Activated gamma-delta T cell treated with anti-CD3 and anti-CD28 coated beads, Interleukin-2, amount 50 U/mL, for 16 hours (primary cell): ENCODE measurements around the gene EHBP1.

ENCODE experiments used
- DNase-seq: peaks from one replicate; pipeline ENCODE4 v3.0.0-alpha.2; 2020; ENCODE audit warnings: low read depth

The EHBP1 gene

DNA sequence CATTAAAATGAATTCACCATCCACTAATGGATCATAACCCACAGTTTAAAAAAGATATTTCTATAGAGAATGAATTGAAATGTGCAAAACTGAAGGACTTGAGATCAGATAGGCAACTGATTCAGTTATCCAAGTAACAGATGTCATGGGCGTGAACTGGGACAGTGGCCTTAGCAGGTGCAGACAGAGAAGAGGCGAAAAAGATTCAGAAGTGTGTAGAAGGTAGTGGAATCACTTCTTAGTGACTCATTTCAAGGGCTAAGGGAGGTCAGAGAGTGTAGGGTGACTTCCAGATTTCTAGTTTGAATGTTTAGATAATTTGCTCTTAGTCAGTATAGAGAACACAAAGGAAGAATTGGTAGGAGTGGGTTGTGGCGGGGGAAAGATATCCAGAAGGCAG lies 79.7 kb downstream of the EHBP1 start:
- DNase-seq, result no peak

DNA sequence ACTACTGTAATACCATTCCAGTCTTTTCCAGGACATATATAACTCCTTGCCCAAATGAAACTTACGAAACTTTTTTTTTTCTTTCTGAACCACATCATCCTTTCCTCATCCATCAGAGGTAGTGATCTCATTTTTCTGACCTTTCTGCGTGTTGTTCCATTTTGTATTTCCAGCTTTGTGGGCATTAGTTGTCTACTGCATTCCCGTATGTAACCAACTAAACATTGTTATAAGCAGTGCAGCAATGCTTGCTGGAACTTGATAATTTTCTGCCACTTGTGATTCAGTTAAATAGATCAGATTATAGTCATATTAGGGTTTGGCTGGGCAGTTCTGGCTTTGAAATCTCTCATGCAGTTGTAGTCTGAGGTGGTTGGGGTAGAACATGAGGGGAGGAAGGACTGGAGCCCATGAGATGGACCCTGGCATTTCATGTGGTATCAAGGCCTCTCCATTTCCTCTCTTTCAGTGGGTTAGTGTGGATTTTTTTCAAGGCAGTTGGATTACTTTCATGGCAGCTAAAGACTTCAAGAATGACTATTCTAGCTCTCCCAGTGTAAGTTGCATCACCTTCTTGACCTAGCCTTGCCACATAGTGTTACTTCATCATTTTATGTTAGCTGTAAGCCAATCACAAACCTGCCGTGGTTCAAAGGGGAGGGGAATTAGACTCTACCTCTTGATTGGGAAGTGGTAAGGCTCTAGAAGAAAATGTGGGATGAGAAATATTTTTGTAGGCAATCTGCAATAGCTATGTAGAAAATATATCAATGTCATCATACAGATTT lies 80.5 kb downstream of the EHBP1 start:
- no peak for DNase-seq

DNA sequence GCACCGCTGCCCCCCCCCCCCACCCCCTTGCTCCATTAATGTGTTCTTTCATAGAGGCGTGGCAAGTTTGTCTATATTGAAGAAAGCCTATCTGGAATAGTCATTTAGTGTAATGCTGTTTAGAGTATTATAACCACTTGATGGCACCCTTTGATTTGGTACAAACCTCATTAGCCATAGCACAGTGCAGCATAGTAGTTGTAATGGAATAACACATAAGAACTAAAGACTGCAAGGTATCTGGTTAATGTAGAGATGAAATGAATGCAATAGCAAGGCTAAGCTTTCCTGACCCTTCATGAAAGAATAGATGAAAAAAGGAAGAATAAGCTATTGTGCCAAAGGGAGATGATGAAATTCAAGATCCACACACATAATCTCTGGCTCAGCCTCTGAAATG lies 81.9 kb downstream of the EHBP1 start:
- no peak for DNase-seq

GRCh38 chr2:62789518-62789917 lies 84.0 kb downstream of the EHBP1 start:
- no peak for DNase-seq

- DNase-seq, result no peak
Measured at GRCh38 chr2:62789918-62790317, 84.4 kb downstream of the EHBP1 start.

GRCh38 chr2:62792408-62792807 lies 86.9 kb downstream of the EHBP1 start:
- DNase-seq, result no peak

GRCh38 chr2:62793213-62793612 lies 87.7 kb downstream of the EHBP1 start:
- no peak for DNase-seq

DNA sequence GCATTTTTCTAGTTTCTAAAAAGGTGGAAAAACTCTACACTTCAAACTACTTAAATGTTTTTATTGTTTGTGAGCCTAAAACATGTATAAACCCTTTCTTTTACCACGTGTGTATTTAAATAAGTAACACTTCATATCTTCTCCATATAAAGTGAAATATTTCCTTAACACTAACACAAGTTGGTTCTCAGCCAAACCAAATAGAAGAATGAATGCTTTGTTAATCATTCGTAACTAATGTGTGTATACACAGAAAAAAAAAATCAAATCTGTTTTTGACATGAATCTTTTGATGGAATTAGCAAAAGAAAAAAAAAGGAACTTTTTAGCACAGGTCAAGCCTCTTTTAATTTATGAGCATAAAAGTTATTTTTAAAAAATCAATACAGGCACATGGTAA lies 89.3 kb downstream of the EHBP1 start:
- DNase-seq, result no peak

GRCh38 chr2:62795341-62795740 lies 89.8 kb downstream of the EHBP1 start:
- no peak for DNase-seq

- no peak for DNase-seq
Measured at GRCh38 chr2:62797107-62797506, 91.6 kb downstream of the EHBP1 start.

GRCh38 chr2:62800618-62801017 lies 95.1 kb downstream of the EHBP1 start:
- DNase-seq, result no peak

DNA sequence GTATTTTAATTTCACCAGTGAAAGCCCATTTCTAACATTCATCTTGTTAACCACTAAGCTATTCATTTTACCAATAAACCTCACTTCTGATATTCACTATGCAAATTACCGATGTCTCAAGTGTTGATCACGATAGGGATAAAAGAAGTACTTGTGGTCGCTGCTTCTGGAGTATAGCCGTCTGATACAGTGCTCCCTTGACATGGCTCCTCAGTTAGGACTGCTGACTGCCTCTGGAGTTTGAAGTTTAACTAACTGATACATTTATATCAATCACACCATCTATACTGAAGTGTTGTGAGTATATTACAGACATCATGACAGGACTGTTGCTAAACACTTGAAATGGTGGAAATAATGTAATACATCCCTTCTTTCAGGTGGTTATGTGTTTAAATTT lies 95.6 kb downstream of the EHBP1 start:
- DNase-seq, result no peak

DNA sequence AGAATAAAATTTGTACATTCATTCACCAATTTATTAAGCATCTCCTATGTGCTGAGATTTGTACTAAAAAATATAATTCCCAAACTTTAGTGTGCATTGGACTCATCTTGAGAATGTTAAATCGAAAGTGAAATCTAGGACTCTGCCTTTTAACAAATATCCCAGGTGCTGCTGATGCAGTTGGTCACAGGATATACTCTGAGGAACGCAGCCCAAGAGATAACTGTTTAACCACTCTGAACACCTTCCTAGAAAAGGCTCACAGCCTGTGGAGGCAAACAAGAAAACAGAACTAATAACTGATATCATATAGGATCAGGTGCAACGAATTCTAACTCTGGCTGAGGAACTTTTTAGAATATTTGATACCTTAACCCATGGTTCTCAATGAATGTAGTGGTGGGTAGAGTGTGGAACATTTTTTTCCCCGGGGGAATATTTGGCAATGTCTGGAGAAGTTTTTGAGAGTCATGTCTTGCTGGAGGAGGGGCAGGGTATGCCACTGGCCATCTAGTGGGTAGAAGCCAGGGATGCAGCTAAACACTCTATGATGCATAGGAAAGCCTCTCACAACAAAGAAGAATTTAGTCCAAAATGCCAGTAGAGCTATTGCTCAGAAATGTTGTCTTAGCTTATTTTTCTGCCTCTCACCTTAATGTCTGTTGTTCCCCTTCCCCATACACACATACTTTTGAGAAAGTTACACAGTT lies 96.5 kb downstream of the EHBP1 start:
- no peak for DNase-seq

DNA sequence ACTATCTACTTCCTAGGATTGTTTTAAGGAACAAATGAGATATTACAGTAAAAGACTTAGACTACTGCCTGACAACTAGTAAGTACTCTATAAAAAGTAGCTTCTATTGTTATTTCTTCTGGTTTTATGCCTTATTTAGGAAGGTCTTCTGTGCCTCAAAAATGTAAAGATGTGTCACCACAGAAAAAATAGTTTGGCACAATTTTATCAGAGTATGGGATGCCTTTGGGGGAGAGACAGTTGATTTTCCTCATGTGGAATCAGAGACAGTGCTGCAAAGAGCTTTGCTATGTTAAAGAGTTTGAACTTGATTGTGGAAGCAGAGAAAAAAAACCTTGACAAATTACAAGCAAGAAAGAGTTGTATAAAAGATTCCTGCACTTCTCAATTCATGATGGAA lies 98.4 kb downstream of the EHBP1 start:
- DNase-seq, result no peak

DNA sequence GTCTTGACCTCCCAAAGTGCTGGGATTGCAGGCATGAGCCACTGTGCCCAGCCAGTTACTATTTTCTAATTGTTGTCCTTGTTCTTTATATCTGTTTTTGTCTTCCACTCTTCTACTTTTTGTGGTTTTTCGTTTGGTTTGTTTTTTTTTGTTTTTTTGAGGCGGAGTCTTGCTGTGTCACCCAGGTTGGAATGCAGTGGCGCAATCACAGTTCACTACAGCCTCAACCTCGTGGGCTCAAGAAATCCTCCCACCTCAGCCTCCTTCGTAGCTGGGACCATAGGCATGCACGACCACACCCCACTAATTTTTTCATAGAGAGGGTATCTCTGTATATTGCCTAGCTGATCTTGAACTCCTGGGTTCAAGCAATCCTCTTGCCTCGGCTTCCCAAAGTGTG lies 100.7 kb downstream of the EHBP1 start:
- DNase-seq, result no peak

DNA sequence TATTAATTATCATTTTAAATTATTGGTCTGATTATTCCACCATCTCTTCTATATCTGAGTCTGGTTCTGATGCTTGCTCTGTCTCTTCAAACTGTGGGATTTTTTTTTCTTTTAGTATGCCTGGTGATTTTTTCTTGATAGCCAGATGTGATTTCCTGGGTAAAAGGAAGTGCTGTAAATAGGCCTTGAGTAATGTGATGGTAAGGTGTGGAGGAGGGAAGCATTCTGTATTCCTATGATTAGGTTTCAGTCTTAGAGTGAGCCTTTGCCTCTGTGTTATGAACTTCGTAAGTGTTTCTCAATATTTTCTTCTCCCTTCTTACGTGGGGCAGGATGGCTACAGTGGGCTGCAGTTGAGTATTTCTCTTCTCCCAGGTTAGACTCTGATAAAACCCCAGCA lies 103.0 kb downstream of the EHBP1 start:
- DNase-seq, result no peak

- DNase-seq, result no peak
Measured at GRCh38 chr2:62811086-62811485, 105.6 kb downstream of the EHBP1 start.

- DNase-seq, result no peak
Measured at GRCh38 chr2:62811972-62812371, 106.5 kb downstream of the EHBP1 start.

- no peak for DNase-seq
Measured at GRCh38 chr2:62812921-62813825, 107.7 kb downstream of the EHBP1 start.

DNA sequence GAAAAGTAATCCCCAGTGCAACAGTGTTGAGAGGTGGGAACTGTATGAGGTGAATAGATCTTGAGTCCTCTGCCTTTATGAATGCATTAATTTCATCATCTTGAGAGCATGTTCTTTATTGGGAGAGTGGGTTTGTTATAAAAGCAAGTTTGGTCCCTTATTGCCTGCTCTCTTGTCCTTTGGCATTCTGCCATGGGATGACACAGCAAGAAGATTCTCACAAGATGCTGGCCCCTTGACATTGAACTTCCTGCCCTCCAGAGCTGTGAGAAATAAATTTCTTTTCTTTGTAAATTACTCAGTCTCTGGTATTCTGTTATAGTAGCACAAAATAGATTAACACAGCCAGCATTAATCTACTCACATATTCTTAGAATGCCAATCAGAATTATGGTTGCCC lies 108.6 kb downstream of the EHBP1 start:
- DNase-seq, result no peak

- no peak for DNase-seq
Measured at GRCh38 chr2:62817348-62817747, 111.8 kb downstream of the EHBP1 start.

DNA sequence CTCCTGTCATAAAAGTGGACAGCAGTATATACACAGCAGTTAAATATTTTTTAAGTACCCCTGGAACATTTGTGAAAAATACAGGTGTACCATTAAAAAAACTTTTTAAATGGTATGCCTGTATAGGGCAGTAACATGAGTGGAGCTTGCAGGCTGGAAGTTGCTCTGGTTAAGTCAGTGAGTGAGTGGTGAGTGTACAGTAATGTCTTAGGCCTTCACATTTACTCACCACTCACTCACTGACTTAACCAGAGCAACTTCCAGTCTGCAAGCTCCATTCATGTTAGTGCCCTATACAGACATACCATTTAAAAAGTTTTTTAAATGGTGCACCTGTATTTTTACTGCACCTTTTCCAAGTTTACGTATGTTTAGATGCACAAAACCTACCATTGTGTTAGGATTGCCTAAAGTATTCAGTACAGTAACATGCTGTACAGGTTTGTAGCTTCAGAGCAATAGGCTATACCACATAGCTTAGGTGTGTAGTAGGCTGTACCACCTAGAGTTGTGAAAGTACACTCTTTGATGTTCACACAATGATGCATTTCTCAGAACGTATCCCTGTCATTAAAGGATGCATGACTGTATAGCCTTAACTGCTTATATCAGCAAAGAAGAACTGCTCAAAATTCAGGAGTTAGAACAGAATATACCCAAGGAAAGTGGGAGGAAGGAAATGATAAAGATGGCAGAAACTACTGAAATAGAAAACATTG lies 112.6 kb downstream of the EHBP1 start:
- no peak for DNase-seq
